IMR-90 (cell line): ENCODE measurements around the gene LIPG. TPM values are rescaled to one million over a fixed set of nuclear protein-coding genes. Genes with fewer than 3 reads are reported as not detected.

ENCODE experiments used
- ATAC-seq: fragments of 200-7000 bp; cut with Tn5 transposase; 2 replicates; pipeline ENCODE4 v1.9.1; 2020; ENCODE audit warnings: low read depth, mild to moderate bottlenecking, moderate library complexity
- BruUV-seq: library from RNA; stranded (reverse); fragments of 400-500 nt; replicated peaks from 2 replicates; lab custom pipeline; 2021; lab: Mats Ljungman, UMichigan
- CTCF ChIA-PET: fragments of 300-600 bp; formaldehyde crosslinking; extraction: SDS; loops from one replicate; lab custom pipeline; 2021; ENCODE audit warnings: antibody characterized with exemption; lab: Yijun Ruan, JAX
- POLR2A ChIA-PET: fragments of 300-600 bp; sonication (Branson Sonifier 250); formaldehyde crosslinking; loops from one replicate; lab custom pipeline; 2022; ENCODE audit warnings: antibody characterized with exemption; ENCODE audit not compliant: unreplicated experiment; lab: Charles Lee
- DNase-seq: peaks from one replicate; pipeline ENCODE4 v3.0.0; 2013
- H2AFZ ChIP-seq: replicated peaks from 2 replicates; pipeline ENCODE3; 2013; ENCODE audit warnings: low read length, mild to moderate bottlenecking; ENCODE audit not compliant: poor library complexity
- H2AK5ac ChIP-seq: 2 replicates; pipeline ENCODE4 v1.6.1; 2013; ENCODE audit warnings: low read depth, low read length, inconsistent platforms
- H2AK9ac ChIP-seq: replicated peaks from 2 replicates; pipeline ENCODE3; 2013; ENCODE audit warnings: mild to moderate bottlenecking, low read depth, low read length, moderate library complexity; ENCODE audit not compliant: poor library complexity
- H2BK120ac ChIP-seq: 2 replicates; pipeline ENCODE4 v1.6.1; 2013; ENCODE audit warnings: low read depth, low read length, inconsistent platforms
- H2BK15ac ChIP-seq: 3 replicates; pipeline ENCODE4 v1.6.1; 2013; ENCODE audit warnings: low read depth, low read length, inconsistent platforms
- H2BK20ac ChIP-seq: 2 replicates; pipeline ENCODE4 v1.6.1; 2013; ENCODE audit warnings: low read depth, mild to moderate bottlenecking, inconsistent platforms, low read length, moderate library complexity
- H2BK5ac ChIP-seq: 2 replicates; pipeline ENCODE4 v1.6.1; 2013; ENCODE audit warnings: mild to moderate bottlenecking, low read depth, low read length, inconsistent platforms; ENCODE audit not compliant: poor library complexity, severe bottlenecking
- H3K14ac ChIP-seq: replicated peaks from 2 replicates; pipeline ENCODE4 v1.6.1; 2013; ENCODE audit warnings: low read depth, low read length, inconsistent platforms
- H3K18ac ChIP-seq: 2 replicates; pipeline ENCODE4 v1.6.1; 2013; ENCODE audit warnings: low read depth, low read length, control low read depth
- H3K23ac ChIP-seq: 2 replicates; pipeline ENCODE4 v1.6.1; 2013; ENCODE audit warnings: low read depth, low read length, inconsistent platforms
- H3K27ac ChIP-seq: 2 replicates; pipeline ENCODE4 v1.5.1; 2013; ENCODE audit warnings: mild to moderate bottlenecking, control low read depth, low read length; ENCODE audit not compliant: insufficient read depth
- H3K27me3 ChIP-seq: 2 replicates; pipeline ENCODE4 v1.6.1; 2013; ENCODE audit warnings: low read length; ENCODE audit not compliant: control insufficient read depth, insufficient read depth
- H3K36me3 ChIP-seq: 2 replicates; pipeline ENCODE4 v1.6.1; 2013; ENCODE audit warnings: low read length, mixed read lengths; ENCODE audit not compliant: control insufficient read depth, insufficient read depth
- H3K4ac ChIP-seq: 2 replicates; pipeline ENCODE4 v1.6.1; 2013; ENCODE audit warnings: low read depth, low read length, inconsistent platforms
- H3K4me1 ChIP-seq: 2 replicates; pipeline ENCODE4 v1.6.1; 2013; ENCODE audit warnings: low read length, mixed read lengths; ENCODE audit not compliant: control insufficient read depth, insufficient read depth
- H3K4me2 ChIP-seq: 2 replicates; pipeline ENCODE4 v1.6.1; 2013; ENCODE audit warnings: low read depth, mild to moderate bottlenecking, control low read depth, low read length, moderate library complexity
- H3K4me3 ChIP-seq: 2 replicates; pipeline ENCODE4 v1.5.1; 2013; ENCODE audit warnings: low read depth, mild to moderate bottlenecking, control low read depth, low read length, moderate library complexity; ENCODE audit not compliant: insufficient read depth
- H3K56ac ChIP-seq: 2 replicates; pipeline ENCODE4 v1.6.1; 2013; ENCODE audit warnings: low read length, inconsistent platforms; ENCODE audit not compliant: insufficient read depth; ENCODE audit errors: extremely low read depth
- H3K79me1 ChIP-seq, 2 experiments: 2 replicates each; pipeline ENCODE4 v1.6.1; 2013; ENCODE audit warnings: low read length in 2 of 2, inconsistent platforms in 1 of 2, low read depth in 1 of 2
- H3K9ac ChIP-seq: 2 replicates; pipeline ENCODE4 v1.6.1; 2013; ENCODE audit warnings: low read depth, low read length, control low read depth
- H3K9me1 ChIP-seq: 2 replicates; pipeline ENCODE4 v1.6.1; 2013; ENCODE audit warnings: low read length, inconsistent platforms; ENCODE audit not compliant: insufficient read depth
- H3K9me3 ChIP-seq: 2 replicates; pipeline ENCODE4 v1.6.1; 2013; ENCODE audit warnings: low read length; ENCODE audit not compliant: control insufficient read depth, insufficient read depth
- H4K20me1 ChIP-seq: 2 replicates; pipeline ENCODE4 v1.6.1; 2013; ENCODE audit warnings: low read length, inconsistent platforms; ENCODE audit not compliant: insufficient read depth
- H4K5ac ChIP-seq: 2 replicates; pipeline ENCODE4 v1.6.1; 2013; ENCODE audit warnings: mild to moderate bottlenecking, low read depth, low read length, control low read depth
- H4K8ac ChIP-seq, 2 experiments: 2 replicates each; pipeline ENCODE4 v1.6.1; 2013; ENCODE audit warnings: low read depth in 2 of 2, low read length in 2 of 2, control low read depth in 1 of 2, inconsistent platforms in 1 of 2
- H4K91ac ChIP-seq: 2 replicates; pipeline ENCODE4 v1.6.1; 2013; ENCODE audit warnings: low read depth, low read length, inconsistent platforms; ENCODE audit not compliant: insufficient read depth
- BHLHE40 ChIP-seq: fragments of 150-350 bp; IDR thresholded peaks from 2 replicates; pipeline ENCODE4 v1.6.1; 2016; ENCODE audit warnings: mild to moderate bottlenecking, low read depth, low read length
- CEBPB ChIP-seq: IDR thresholded peaks from 2 replicates; pipeline ENCODE4 v1.6.1; 2012; ENCODE audit warnings: low read depth, low read length, improper control_type of control experiment
- CHD1 ChIP-seq: IDR thresholded peaks from 2 replicates; pipeline ENCODE4 v1.6.1; 2012; ENCODE audit warnings: low read depth, low read length, improper control_type of control experiment
- ELK1 ChIP-seq: fragments of 150-350 bp; IDR thresholded peaks from 2 replicates; pipeline ENCODE4 v1.6.1; 2016; ENCODE audit warnings: low read depth, mild to moderate bottlenecking, low read length, moderate library complexity, borderline replicate concordance
- FOS ChIP-seq: fragments of 150-350 bp; IDR thresholded peaks from 2 replicates; pipeline ENCODE4 v1.6.1; 2016; ENCODE audit warnings: low read depth, low read length
- MAFK ChIP-seq: IDR thresholded peaks from 2 replicates; pipeline ENCODE4 v1.6.1; 2012; ENCODE audit warnings: low read depth, low read length, improper control_type of control experiment
- MAZ ChIP-seq: IDR thresholded peaks from 2 replicates; pipeline ENCODE4 v1.6.1; 2012; ENCODE audit warnings: low read depth, mild to moderate bottlenecking, low read length, improper control_type of control experiment, moderate library complexity, borderline replicate concordance
- MXI1 ChIP-seq: IDR thresholded peaks from 2 replicates; pipeline ENCODE4 v1.6.1; 2012; ENCODE audit warnings: low read depth, mild to moderate bottlenecking, low read length, moderate library complexity, borderline replicate concordance
- NFE2L2 ChIP-seq: fragments of 150-350 bp; IDR thresholded peaks from 2 replicates; pipeline ENCODE4 v1.6.1; 2016; ENCODE audit warnings: low read depth, mild to moderate bottlenecking, low read length
- POLR2A ChIP-seq: IDR thresholded peaks from 2 replicates; pipeline ENCODE4 v1.6.1; 2012; ENCODE audit warnings: mild to moderate bottlenecking, low read depth, low read length
- RAD21 ChIP-seq: IDR thresholded peaks from 2 replicates; pipeline ENCODE4 v1.6.1; 2012; ENCODE audit warnings: low read length, improper control_type of control experiment
- RCOR1 ChIP-seq: IDR thresholded peaks from 2 replicates; pipeline ENCODE4 v1.6.1; 2012; ENCODE audit warnings: mild to moderate bottlenecking, low read length, improper control_type of control experiment; ENCODE audit not compliant: insufficient replicate concordance
- RFX5 ChIP-seq: IDR thresholded peaks from 2 replicates; pipeline ENCODE4 v1.8.0; 2012; ENCODE audit warnings: low read depth, mild to moderate bottlenecking, low read length, moderate library complexity
- SMC3 ChIP-seq: fragments of 150-350 bp; IDR thresholded peaks from 2 replicates; pipeline ENCODE4 v1.6.1; 2016; ENCODE audit warnings: low read depth, mild to moderate bottlenecking, antibody characterized with exemption, low read length, moderate library complexity
- USF2 ChIP-seq: fragments of 150-350 bp; IDR thresholded peaks from 2 replicates; pipeline ENCODE4 v1.6.1; 2017; ENCODE audit warnings: mild to moderate bottlenecking, antibody characterized with exemption, low read length, low read depth
- WGBS, 2 experiments: methylation state at CpG; one replicate each; pipeline versions ENCODE4 v1.1.5 to v1.1.7; 2013; ENCODE audit warnings: missing lambda C conversion rate in 2 of 2; ENCODE audit not compliant: insufficient read length in 1 of 2; ENCODE audit errors: extremely low coverage in 2 of 2; 5-methylcytosine and 5-hydroxymethylcytosine counted together
- dilution Hi-C: fragments of 300-500 bp; cut with HindIII; formaldehyde crosslinking; loops from one replicate; pipeline ENCODE4 v1.14.3; 2018; ENCODE audit warnings: low sequenced_read_pairs; ENCODE audit not compliant: unreplicated experiment
- in situ Hi-C: fragments of 300-500 bp; cut with MboI; formaldehyde crosslinking; loops from 3 replicates; pipeline ENCODE4 v1.14.3; 2019; ENCODE audit warnings: low sequenced_read_pairs, inconsistent platforms, mixed read lengths
- intact Hi-C: fragments of 100-400 bp; cut with micrococcal nuclease; formaldehyde crosslinking; loops from 2 replicates; pipeline ENCODE4 v1.10.0; 2022
- polyA plus RNA-seq, 3 experiments: library from polyadenylated mRNA; depleted of rRNA; stranded (reverse); fragments of >200 nt; gene quantifications; 2 replicates each; pipeline ENCODE4 v1.2.3, GENCODE V29; 2012; ENCODE audit warnings: low replicate concordance in 1 of 3
- total RNA-seq: library from RNA; depleted of rRNA; stranded (reverse); fragments of >200 nt; gene quantifications from 2 replicates; pipeline ENCODE4 v1.2.3, GENCODE V29; 2012
- TF ChIP-seq, protein P1 (sequence below): conservative IDR thresholded peaks from 2 replicates; pipeline ENCODE4 v1.5.1; 2012; ENCODE audit warnings: mild to moderate bottlenecking, low read depth, low read length, improper control_type of control experiment

LIPG gene
- total and polyA plus RNA-seq, 2 of the 4 experiments (the other 2 are of a cell fraction) = under 0.01 to 0.14 TPM

GRCh38 chr18:49566217-49566770 is 4.4 kb downstream of the LIPG start:
- ATAC-seq = no peak
- Histone ChIP-seq H3K4me2 (no peak overlapping the region), H2BK5ac (no peak overlapping the region), H4K20me1 (no peaks in the 10 kb centered on the region), H3K9me3 (no peaks in the 10 kb centered on the region), H3K9me1 (no peaks in the 10 kb centered on the region; the same call in 1 of the 2 replicates), H4K8ac (no peak overlapping the region), H2AK9ac (no peak overlapping the region), H3K18ac (no peak overlapping the region), H2BK15ac (no peak overlapping the region), H3K56ac (no peak overlapping the region), H4K91ac (no peak overlapping the region), H3K79me1 (no peaks in the 10 kb centered on the region), H3K27ac (no peak overlapping the region), H4K5ac (no peak overlapping the region), H3K4me1 (peaks cover 4% of the 10 kb centered on the region), H3K36me3 (no peaks in the 10 kb centered on the region), H2AFZ (no peak overlapping the region), H2BK20ac (no peak overlapping the region), H3K14ac (no peak overlapping the region), H3K9ac (no peak overlapping the region), H3K4me3 (no peak overlapping the region), H3K4ac (no peak overlapping the region), H2BK120ac (no peak overlapping the region), H2AK5ac (no peak overlapping the region), H3K23ac (no peak overlapping the region), H3K27me3 (peaks cover 60% of the 10 kb centered on the region)
- ChIA-PET CTCF (no interaction called here), POLR2A (no interaction called here)
- in situ Hi-C loops (loop anchor here (10.0 kb wide), 1 partner anchor 189 kb away; no protein-coding TSS in a partner anchor), intact Hi-C loops (loop anchor here (10.0 kb wide), 1 partner anchor 129 kb away; no protein-coding TSS in a partner anchor), dilution Hi-C loops (no loop called here)
- TF ChIP-seq MAFK (no peak), NFE2L2 (no peak), MXI1 (no peak), RFX5 (no peak), MAZ (no peak), FOS (no peak), CHD1 (no peak), SMC3 (no peak), CEBPB (no peak), RCOR1 (no peak), POLR2A (no peak), USF2 (no peak), BHLHE40 (no peak), RAD21 (no peak), ELK1 (no peak)
- TF ChIP-seq, protein P1, sequence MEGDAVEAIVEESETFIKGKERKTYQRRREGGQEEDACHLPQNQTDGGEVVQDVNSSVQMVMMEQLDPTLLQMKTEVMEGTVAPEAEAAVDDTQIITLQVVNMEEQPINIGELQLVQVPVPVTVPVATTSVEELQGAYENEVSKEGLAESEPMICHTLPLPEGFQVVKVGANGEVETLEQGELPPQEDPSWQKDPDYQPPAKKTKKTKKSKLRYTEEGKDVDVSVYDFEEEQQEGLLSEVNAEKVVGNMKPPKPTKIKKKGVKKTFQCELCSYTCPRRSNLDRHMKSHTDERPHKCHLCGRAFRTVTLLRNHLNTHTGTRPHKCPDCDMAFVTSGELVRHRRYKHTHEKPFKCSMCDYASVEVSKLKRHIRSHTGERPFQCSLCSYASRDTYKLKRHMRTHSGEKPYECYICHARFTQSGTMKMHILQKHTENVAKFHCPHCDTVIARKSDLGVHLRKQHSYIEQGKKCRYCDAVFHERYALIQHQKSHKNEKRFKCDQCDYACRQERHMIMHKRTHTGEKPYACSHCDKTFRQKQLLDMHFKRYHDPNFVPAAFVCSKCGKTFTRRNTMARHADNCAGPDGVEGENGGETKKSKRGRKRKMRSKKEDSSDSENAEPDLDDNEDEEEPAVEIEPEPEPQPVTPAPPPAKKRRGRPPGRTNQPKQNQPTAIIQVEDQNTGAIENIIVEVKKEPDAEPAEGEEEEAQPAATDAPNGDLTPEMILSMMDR = no peak
- no TSS peak for BruUV-seq
- WGBS, 2 experiments = no CpG with 5 or more reads among the region's 3 CpGs
- DNase-seq = no peak
